Activated CD8-positive, alpha-beta memory T cell treated with anti-CD3 and anti-CD28 coated beads, Interleukin-2, amount 50 U/mL, for 4 hours (primary cell): ENCODE data around the gene DAAM2.
A peak's percentile ranks its signal among the peaks of the same experiment; 100 is the strongest.

Source experiments
- DNase-seq: peaks from one replicate; pipeline ENCODE4 v3.0.0-alpha.2; 2020

DAAM2 gene

GRCh38 chr6:39913391-39913916 lies 121.3 kb downstream of the DAAM2 start:
- no peak for DNase-seq

GRCh38 chr6:39914239-39914638 lies 122.1 kb downstream of the DAAM2 start:
- no peak for DNase-seq

- no peak for DNase-seq
Measured at GRCh38 chr6:39915866-39916265, 123.7 kb downstream of the DAAM2 start.

GRCh38 chr6:39917329-39917728 lies 125.2 kb downstream of the DAAM2 start:
- no peak for DNase-seq

GRCh38 chr6:39917981-39918380 lies 125.8 kb downstream of the DAAM2 start:
- no peak for DNase-seq

GRCh38 chr6:39918831-39919230 lies 126.7 kb downstream of the DAAM2 start:
- DNase-seq, result no peak

- DNase-seq, result no peak
Measured at GRCh38 chr6:39920157-39920556, 128.0 kb downstream of the DAAM2 start.

GRCh38 chr6:39922821-39923220 lies 130.6 kb downstream of the DAAM2 start:
- DNase-seq, result no peak

GRCh38 chr6:39923394-39923793 lies 131.2 kb downstream of the DAAM2 start:
- DNase-seq, result no peak

GRCh38 chr6:39923861-39924260 lies 131.7 kb downstream of the DAAM2 start:
- DNase-seq, result no peak

- no peak for DNase-seq
Measured at GRCh38 chr6:39924283-39924682, 132.1 kb downstream of the DAAM2 start.

- no peak for DNase-seq
Measured at GRCh38 chr6:39925191-39925930, 133.2 kb downstream of the DAAM2 start.

GRCh38 chr6:39925931-39926290 lies 133.7 kb downstream of the DAAM2 start:
- no peak for DNase-seq

GRCh38 chr6:39926668-39927067 lies 134.5 kb downstream of the DAAM2 start:
- no peak for DNase-seq

- DNase-seq, result no peak
Measured at GRCh38 chr6:39927159-39927558, 135.0 kb downstream of the DAAM2 start.

GRCh38 chr6:39929039-39929732 lies 137.0 kb downstream of the DAAM2 start:
- DNase-seq, result no peak

GRCh38 chr6:39929733-39930461 lies 137.7 kb downstream of the DAAM2 start:
- no peak for DNase-seq

GRCh38 chr6:39930540-39930939 lies 138.4 kb downstream of the DAAM2 start:
- no peak for DNase-seq

GRCh38 chr6:39931607-39932006 lies 139.4 kb downstream of the DAAM2 start:
- no peak for DNase-seq

- DNase-seq, result no peak
Measured at GRCh38 chr6:39932386-39932910, 140.3 kb downstream of the DAAM2 start.

- DNase-seq, result no peak
Measured at GRCh38 chr6:39933669-39934130, 141.5 kb downstream of the DAAM2 start.

GRCh38 chr6:39934131-39934757 lies 142.1 kb downstream of the DAAM2 start, which contains the start of gene MOCS1:
MOCS1 (minus strand) TSS chr6:39934462; CDS start chr6:39934417, 45 bp downstream.
- DNase-seq, result peak; percentile 51

- no peak for DNase-seq
Measured at GRCh38 chr6:39935241-39935640, 143.1 kb downstream of the DAAM2 start.
